MM.1S (cell line): ENCODE results near the gene FBXO48.

ENCODE experiments used
- DNase-seq: peaks from one replicate; pipeline ENCODE4 v3.0.0-alpha.2; 2015
- H2AFZ ChIP-seq: fragments of 300-600 bp; sonication (generic); 2 replicates; pipeline ENCODE4 v1.6.0; 2016; ENCODE audit warnings: antibody characterized with exemption, low read length
- H3F3A ChIP-seq: fragments of 300-600 bp; sonication (generic); 2 replicates; pipeline ENCODE4 v1.6.1; 2016; ENCODE audit warnings: mild to moderate bottlenecking, antibody characterized with exemption, low read length, moderate library complexity, mixed read lengths; ENCODE audit not compliant: insufficient read depth
- H3K27ac ChIP-seq: fragments of 300-600 bp; sonication (generic); 2 replicates; pipeline ENCODE4 v1.5.1; 2016; ENCODE audit warnings: mild to moderate bottlenecking, low read length
- H3K27me3 ChIP-seq: fragments of 300-600 bp; sonication (generic); replicated peaks from 2 replicates; pipeline ENCODE4 v1.6.0; 2016; ENCODE audit warnings: low read length; ENCODE audit not compliant: insufficient read depth
- H3K36me3 ChIP-seq: fragments of 300-600 bp; sonication (generic); replicated peaks from 2 replicates; pipeline ENCODE4 v1.6.1; 2016; ENCODE audit warnings: mild to moderate bottlenecking, low read length, mixed read lengths; ENCODE audit not compliant: insufficient read depth
- H3K4me1 ChIP-seq: fragments of 300-600 bp; sonication (generic); 2 replicates; pipeline ENCODE4 v1.6.1; 2016; ENCODE audit warnings: low read length, mixed read lengths
- H3K4me2 ChIP-seq: fragments of 300-600 bp; sonication (generic); 2 replicates; pipeline ENCODE4 v1.6.0; 2016; ENCODE audit warnings: low read depth, low read length
- H3K4me3 ChIP-seq: fragments of 300-600 bp; sonication (generic); 2 replicates; pipeline ENCODE4 v1.5.1; 2016; ENCODE audit warnings: low read length, mixed read lengths
- H3K79me2 ChIP-seq: fragments of 300-600 bp; sonication (generic); 2 replicates; pipeline ENCODE4 v1.6.1; 2016; ENCODE audit warnings: mixed run types, low read length, mixed read lengths
- H3K9ac ChIP-seq: fragments of 300-600 bp; sonication (generic); 2 replicates; pipeline ENCODE4 v1.6.1; 2016; ENCODE audit warnings: low read length, mixed read lengths
- H3K9me2 ChIP-seq: fragments of 300-600 bp; sonication (generic); replicated peaks from 2 replicates; pipeline ENCODE4 v1.6.1; 2016; ENCODE audit warnings: mild to moderate bottlenecking, low read length, mixed read lengths; ENCODE audit not compliant: insufficient read depth
- H3K9me3 ChIP-seq: fragments of 300-600 bp; sonication (generic); replicated peaks from 2 replicates; pipeline ENCODE4 v1.6.1; 2016; ENCODE audit warnings: mild to moderate bottlenecking, low read length, mixed read lengths; ENCODE audit not compliant: insufficient read depth
- H4K20me1 ChIP-seq: fragments of 300-600 bp; sonication (generic); 2 replicates; pipeline ENCODE4 v1.6.1; 2016; ENCODE audit warnings: mild to moderate bottlenecking, low read length, moderate library complexity, mixed read lengths; ENCODE audit not compliant: insufficient read depth
- EZH2 ChIP-seq: fragments of 300-600 bp; sonication (generic); optimal IDR thresholded peaks from 2 replicates; pipeline ENCODE3; 2017; ENCODE audit warnings: low read depth, mild to moderate bottlenecking, antibody characterized with exemption, low read length, mixed read lengths
- EZH2phosphoT487 ChIP-seq: fragments of 300-600 bp; sonication (generic); IDR thresholded peaks from 2 replicates; pipeline ENCODE4 v1.6.1; 2018; ENCODE audit warnings: antibody characterized with exemption, low read length
- TF ChIP-seq, protein P1 (sequence below): fragments of 300-600 bp; sonication (generic); IDR thresholded peaks from 2 replicates; pipeline ENCODE4 v1.5.1; 2016; ENCODE audit warnings: antibody characterized with exemption, low read length, mixed read lengths

The FBXO48 gene

DNA sequence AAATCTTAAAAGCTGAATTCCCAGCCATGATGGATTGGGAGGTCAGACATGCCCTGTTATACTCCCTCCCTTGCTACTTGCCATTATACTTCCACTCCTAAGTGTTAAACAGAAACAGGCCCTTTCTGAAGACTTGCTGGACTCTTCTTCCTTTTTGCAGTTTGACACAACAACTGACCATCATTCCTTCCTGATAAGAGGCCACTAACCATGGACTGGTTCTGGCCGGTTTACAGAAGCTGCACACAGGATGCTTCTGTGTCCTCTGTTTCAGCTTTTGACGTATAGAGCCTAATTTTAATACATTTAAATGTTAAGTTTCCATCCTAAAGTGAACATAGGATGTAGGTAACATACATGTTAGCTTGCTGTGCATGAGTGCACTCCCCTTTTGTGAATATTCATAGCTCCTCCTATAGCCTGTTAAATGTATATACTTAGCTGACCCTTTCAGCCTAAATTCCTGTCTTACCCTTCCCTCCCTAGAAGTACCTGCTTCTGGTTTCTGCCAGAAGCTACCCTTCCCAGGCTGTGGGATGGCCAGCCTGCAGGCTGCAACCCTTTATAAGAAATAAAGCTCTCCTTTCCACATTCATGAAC, 13.2 kb downstream of the FBXO48 start:
- H3K27me3 ChIP-seq, result no peaks in the 10 kb centered on the region
- no peak for DNase-seq
- H4K20me1 ChIP-seq, result no peaks in the 10 kb centered on the region
- no peak overlapping the region for H3K9ac ChIP-seq
- H3K79me2 ChIP-seq, result no peaks in the 10 kb centered on the region
- H3K4me3 ChIP-seq, result no peak overlapping the region
- H3K4me1 ChIP-seq, result no peaks in the 10 kb centered on the region
- no peak overlapping the region; the same call in 1 of the 2 replicates for H2AFZ ChIP-seq
- H3K36me3 ChIP-seq, result no peaks in the 10 kb centered on the region
- H3K9me3 ChIP-seq, result no peaks in the 10 kb centered on the region
- no peaks in the 10 kb centered on the region for H3F3A ChIP-seq
- H3K27ac ChIP-seq, result no peak overlapping the region
- no peaks in the 10 kb centered on the region for H3K9me2 ChIP-seq
- H3K4me2 ChIP-seq, result no peak overlapping the region
- TF ChIP-seq EZH2 (no peak), EZH2phosphoT487 (no peak)
- TF ChIP-seq, protein P1, sequence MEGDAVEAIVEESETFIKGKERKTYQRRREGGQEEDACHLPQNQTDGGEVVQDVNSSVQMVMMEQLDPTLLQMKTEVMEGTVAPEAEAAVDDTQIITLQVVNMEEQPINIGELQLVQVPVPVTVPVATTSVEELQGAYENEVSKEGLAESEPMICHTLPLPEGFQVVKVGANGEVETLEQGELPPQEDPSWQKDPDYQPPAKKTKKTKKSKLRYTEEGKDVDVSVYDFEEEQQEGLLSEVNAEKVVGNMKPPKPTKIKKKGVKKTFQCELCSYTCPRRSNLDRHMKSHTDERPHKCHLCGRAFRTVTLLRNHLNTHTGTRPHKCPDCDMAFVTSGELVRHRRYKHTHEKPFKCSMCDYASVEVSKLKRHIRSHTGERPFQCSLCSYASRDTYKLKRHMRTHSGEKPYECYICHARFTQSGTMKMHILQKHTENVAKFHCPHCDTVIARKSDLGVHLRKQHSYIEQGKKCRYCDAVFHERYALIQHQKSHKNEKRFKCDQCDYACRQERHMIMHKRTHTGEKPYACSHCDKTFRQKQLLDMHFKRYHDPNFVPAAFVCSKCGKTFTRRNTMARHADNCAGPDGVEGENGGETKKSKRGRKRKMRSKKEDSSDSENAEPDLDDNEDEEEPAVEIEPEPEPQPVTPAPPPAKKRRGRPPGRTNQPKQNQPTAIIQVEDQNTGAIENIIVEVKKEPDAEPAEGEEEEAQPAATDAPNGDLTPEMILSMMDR, result no peak

GRCh38 chr2:68452158-68452900, 14.8 kb downstream of the FBXO48 start:
- H3K4me3 ChIP-seq, result no peak overlapping the region
- DNase-seq, result no peak

GRCh38 chr2:68448671-68449653, 18.1 kb downstream of the FBXO48 start:
- H3K4me3 ChIP-seq, result no peak overlapping the region
- H3K36me3 ChIP-seq, result no peaks in the 10 kb centered on the region
- no peaks in the 10 kb centered on the region for H3K4me1 ChIP-seq
- no peak overlapping the region for H3K4me2 ChIP-seq
- H3F3A ChIP-seq, result no peaks in the 10 kb centered on the region
- no peaks in the 10 kb centered on the region for H3K9me3 ChIP-seq
- H3K9ac ChIP-seq, result no peak overlapping the region
- no peak for DNase-seq
- no peaks in the 10 kb centered on the region for H4K20me1 ChIP-seq
- H3K27ac ChIP-seq, result no peak overlapping the region
- no peaks in the 10 kb centered on the region for H3K27me3 ChIP-seq
- no peaks in the 10 kb centered on the region for H3K9me2 ChIP-seq
- TF ChIP-seq, protein P1, result no peak
- TF ChIP-seq EZH2phosphoT487 (no peak), EZH2 (no peak)
- H3K79me2 ChIP-seq, result no peaks in the 10 kb centered on the region
- H2AFZ ChIP-seq, result no peak overlapping the region

More at GRCh38 chr2:68452158-68452900, 14.8 kb downstream of the FBXO48 start:
- Histone ChIP-seq H3K4me1 (no peaks in the 10 kb centered on the region), H4K20me1 (no peaks in the 10 kb centered on the region), H3K27ac (no peak overlapping the region), H3F3A (no peaks in the 10 kb centered on the region), H3K9me3 (no peaks in the 10 kb centered on the region), H3K9ac (no peak overlapping the region), H3K27me3 (no peaks in the 10 kb centered on the region), H3K4me2 (no peak overlapping the region), H3K79me2 (no peaks in the 10 kb centered on the region), H3K36me3 (no peaks in the 10 kb centered on the region), H2AFZ (no peak overlapping the region), H3K9me2 (no peaks in the 10 kb centered on the region)
- TF ChIP-seq EZH2, result no peak
- TF ChIP-seq, protein P1, result no peak
- no peak for TF ChIP-seq EZH2phosphoT487
